ENCODE data around the gene ZSCAN18. TPM values are rescaled to one million over a fixed set of nuclear protein-coding genes. Genes with fewer than 3 reads are reported as not detected.

ZSCAN18 gene
- total RNA-seq, 1 experiment from 2014 or later = 0.12 TPM

DNA sequence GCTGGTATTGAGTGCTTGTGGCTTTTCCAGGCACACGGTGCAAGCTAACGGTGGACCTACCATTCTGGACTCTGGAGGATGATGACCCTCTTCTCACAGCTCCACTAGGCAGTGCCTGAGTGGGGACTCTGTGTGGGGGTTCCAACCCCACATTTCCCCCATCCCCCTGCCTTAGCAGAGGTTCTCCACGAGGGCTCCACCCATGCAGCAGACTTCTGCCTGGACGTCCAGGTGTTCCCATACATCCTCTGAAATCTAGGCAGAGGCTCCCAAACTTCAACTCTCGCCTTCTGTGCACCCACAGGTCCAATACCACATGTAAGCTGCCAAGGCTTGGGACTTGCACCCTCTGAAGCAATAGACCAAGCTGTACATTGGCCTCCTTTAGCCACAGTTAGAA, 25.3 kb upstream of the ZSCAN18 start (continued):
- TF ChIP-seq, protein P1, sequence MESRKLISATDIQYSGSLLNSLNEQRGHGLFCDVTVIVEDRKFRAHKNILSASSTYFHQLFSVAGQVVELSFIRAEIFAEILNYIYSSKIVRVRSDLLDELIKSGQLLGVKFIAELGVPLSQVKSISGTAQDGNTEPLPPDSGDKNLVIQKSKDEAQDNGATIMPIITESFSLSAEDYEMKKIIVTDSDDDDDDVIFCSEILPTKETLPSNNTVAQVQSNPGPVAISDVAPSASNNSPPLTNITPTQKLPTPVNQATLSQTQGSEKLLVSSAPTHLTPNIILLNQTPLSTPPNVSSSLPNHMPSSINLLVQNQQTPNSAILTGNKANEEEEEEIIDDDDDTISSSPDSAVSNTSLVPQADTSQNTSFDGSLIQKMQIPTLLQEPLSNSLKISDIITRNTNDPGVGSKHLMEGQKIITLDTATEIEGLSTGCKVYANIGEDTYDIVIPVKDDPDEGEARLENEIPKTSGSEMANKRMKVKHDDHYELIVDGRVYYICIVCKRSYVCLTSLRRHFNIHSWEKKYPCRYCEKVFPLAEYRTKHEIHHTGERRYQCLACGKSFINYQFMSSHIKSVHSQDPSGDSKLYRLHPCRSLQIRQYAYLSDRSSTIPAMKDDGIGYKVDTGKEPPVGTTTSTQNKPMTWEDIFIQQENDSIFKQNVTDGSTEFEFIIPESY (IDR thresholded peaks at IDR 0.05; ENCODE audit: extremely low read depth, insufficient replicate concordance, low read length) = no peak
- no peak for TF ChIP-seq EGR1 (IDR thresholded peaks at IDR 0.05; ENCODE audit: low read depth)
- no peak for TF ChIP-seq EZH2phosphoT487 (IDR thresholded peaks at IDR 0.05; ENCODE audit: borderline replicate concordance)
- TF ChIP-seq TCF7L2 (IDR thresholded peaks at IDR 0.05; ENCODE audit: borderline replicate concordance, extremely low read depth, insufficient read depth, insufficient read length) = no peak

DNA sequence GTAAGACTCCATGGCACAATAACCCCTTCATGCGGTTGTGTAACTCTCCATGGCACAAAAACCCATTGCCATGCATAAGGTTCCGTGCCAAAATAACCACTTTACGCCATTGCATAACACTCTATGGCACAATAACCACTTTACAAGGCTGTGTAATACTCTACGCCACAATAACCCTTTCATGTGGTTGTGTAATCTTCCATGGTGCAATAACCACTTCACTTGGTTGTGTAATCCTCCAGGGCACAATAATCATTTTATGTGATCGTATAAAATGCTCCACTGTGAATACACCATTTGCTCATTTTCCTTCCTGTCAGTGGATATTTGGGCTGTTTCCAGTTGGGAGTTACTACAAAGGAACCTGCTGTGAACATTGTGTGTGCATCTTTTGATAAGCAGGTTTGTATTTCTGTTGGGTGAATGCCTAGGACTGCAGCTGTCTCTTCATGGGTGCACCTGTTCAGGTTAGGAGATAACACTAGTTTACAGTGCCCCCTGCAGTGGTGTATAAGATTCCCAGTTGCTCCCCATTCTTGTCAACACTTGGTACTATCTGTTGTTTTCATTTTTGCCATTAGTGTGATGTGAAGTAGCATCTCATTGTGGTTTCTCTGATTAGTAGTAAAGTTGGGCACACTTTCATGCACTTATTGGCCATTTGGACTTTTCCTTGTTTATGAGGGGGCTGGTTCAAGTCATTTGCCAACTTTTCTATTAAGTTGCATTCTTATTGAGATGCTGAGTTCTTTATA, 21.1 kb upstream of the ZSCAN18 start:
- peaks cover 32 to 42% of the 10 kb centered on the region in 2 experiments; a peak in 2 of 4 replicates for H3K9me3 ChIP-seq (ENCODE audit: control insufficient read depth in 1 of 2, insufficient read depth in 1 of 2, low read depth in 1 of 2, low read length in 2 of 2)

More for the DNA sequence above, 21.1 kb upstream of the ZSCAN18 start:
- H3K27me3 ChIP-seq (ENCODE audit: insufficient read depth, low read length) = no peaks in the 10 kb centered on the region
- H3K9me2 ChIP-seq (ENCODE audit: insufficient read depth) = no peaks in the 10 kb centered on the region
- no peaks in the 10 kb centered on the region for H3K79me2 ChIP-seq (ENCODE audit: insufficient read depth, low read length)
- no peak overlapping the region for H3K9ac ChIP-seq (ENCODE audit: low read length)
- H4K20me1 ChIP-seq (ENCODE audit: insufficient read depth) = no peaks in the 10 kb centered on the region
- TF ChIP-seq FOSL1 (IDR thresholded peaks at IDR 0.05; ENCODE audit: low read depth) = no peak
- no peak for TF ChIP-seq ELF1 (IDR thresholded peaks at IDR 0.05; ENCODE audit: borderline replicate concordance, low read depth)
- TF ChIP-seq, protein P2, sequence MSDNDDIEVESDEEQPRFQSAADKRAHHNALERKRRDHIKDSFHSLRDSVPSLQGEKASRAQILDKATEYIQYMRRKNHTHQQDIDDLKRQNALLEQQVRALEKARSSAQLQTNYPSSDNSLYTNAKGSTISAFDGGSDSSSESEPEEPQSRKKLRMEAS (IDR thresholded peaks at IDR 0.05) = no peak
- TF ChIP-seq, protein P3, sequence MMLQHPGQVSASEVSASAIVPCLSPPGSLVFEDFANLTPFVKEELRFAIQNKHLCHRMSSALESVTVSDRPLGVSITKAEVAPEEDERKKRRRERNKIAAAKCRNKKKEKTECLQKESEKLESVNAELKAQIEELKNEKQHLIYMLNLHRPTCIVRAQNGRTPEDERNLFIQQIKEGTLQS (IDR thresholded peaks at IDR 0.05) = no peak
- TF ChIP-seq, protein P1 (IDR thresholded peaks at IDR 0.05; ENCODE audit: extremely low read depth, insufficient replicate concordance, low read length) = no peak
- TF ChIP-seq JUND (IDR thresholded peaks at IDR 0.05) = no peak
- TF ChIP-seq SIN3A (IDR thresholded peaks at IDR 0.05; ENCODE audit: low read depth) = no peak
- TF ChIP-seq SP1 (IDR thresholded peaks at IDR 0.05; ENCODE audit: low read depth) = no peak
- no peak for TF ChIP-seq EZH2 (IDR thresholded peaks at IDR 0.05)
- no peak overlapping the region for H3K4me3 ChIP-seq (replicated peaks in 1 of 2; ENCODE audit: low read depth in 1 of 2, low read length in 2 of 2)
- H3K4me1 ChIP-seq (ENCODE audit: control insufficient read depth in 1 of 2, insufficient read depth in 2 of 2, low read length in 2 of 2) = no peaks in the 10 kb centered on the region
- H3K27ac ChIP-seq (ENCODE audit: low read depth, low read length) = no peak overlapping the region
- POLR2A ChIA-PET = no interaction called here
- RAD21 ChIA-PET (ENCODE audit: low non-redundant PET in 1 of 2, low total read pairs in 2 of 2, uncharacterized antibody in 2 of 2, unreplicated experiment in 2 of 2) = no interaction called here
- CTCF ChIA-PET = no interaction called here
- H2AFZ ChIP-seq (ENCODE audit: low read depth, low read length, poor library complexity, severe bottlenecking) = no peak overlapping the region
- H3K4me2 ChIP-seq (ENCODE audit: low read length) = no peak overlapping the region
- no peaks in the 10 kb centered on the region for H3K36me3 ChIP-seq (ENCODE audit: control insufficient read depth in 1 of 2, insufficient read depth in 2 of 2, low read length in 2 of 2)
- DNase-seq (ENCODE audit: low read depth, low spot score) = no peak
- ATAC-seq = no peak
- intact Hi-C loops (cut with micrococcal nuclease) = no loop called here
- BruUV-seq (replicated peaks) = no TSS peak

Data from HCT116 (cell line).